IMR-90 (cell line): Measurements from ENCODE around the gene ARHGEF17. TPM values are rescaled to one million over a fixed set of nuclear protein-coding genes. Genes with fewer than 3 reads are reported as not detected.

ENCODE experiments used
- ATAC-seq: fragments of 200-7000 bp; cut with Tn5 transposase; 2 replicates; pipeline ENCODE4 v1.9.1; 2020; ENCODE audit warnings: low read depth, mild to moderate bottlenecking, moderate library complexity
- BruUV-seq: library from RNA; stranded (reverse); fragments of 400-500 nt; replicated peaks from 2 replicates; lab custom pipeline; 2021; lab: Mats Ljungman, UMichigan
- CTCF ChIA-PET: fragments of 300-600 bp; formaldehyde crosslinking; extraction: SDS; loops from one replicate; lab custom pipeline; 2021; ENCODE audit warnings: antibody characterized with exemption; lab: Yijun Ruan, JAX
- POLR2A ChIA-PET: fragments of 300-600 bp; sonication (Branson Sonifier 250); formaldehyde crosslinking; loops from one replicate; lab custom pipeline; 2022; ENCODE audit warnings: antibody characterized with exemption; ENCODE audit not compliant: unreplicated experiment; lab: Charles Lee
- DNase-seq: peaks from one replicate; pipeline ENCODE4 v3.0.0; 2013
- H2AFZ ChIP-seq: replicated peaks from 2 replicates; pipeline ENCODE3; 2013; ENCODE audit warnings: low read length, mild to moderate bottlenecking; ENCODE audit not compliant: poor library complexity
- H2AK5ac ChIP-seq: 2 replicates; pipeline ENCODE4 v1.6.1; 2013; ENCODE audit warnings: low read depth, low read length, inconsistent platforms
- H2AK9ac ChIP-seq: replicated peaks from 2 replicates; pipeline ENCODE3; 2013; ENCODE audit warnings: mild to moderate bottlenecking, low read depth, low read length, moderate library complexity; ENCODE audit not compliant: poor library complexity
- H2BK120ac ChIP-seq: 2 replicates; pipeline ENCODE4 v1.6.1; 2013; ENCODE audit warnings: low read depth, low read length, inconsistent platforms
- H2BK15ac ChIP-seq: 3 replicates; pipeline ENCODE4 v1.6.1; 2013; ENCODE audit warnings: low read depth, low read length, inconsistent platforms
- H2BK20ac ChIP-seq: 2 replicates; pipeline ENCODE4 v1.6.1; 2013; ENCODE audit warnings: low read depth, mild to moderate bottlenecking, inconsistent platforms, low read length, moderate library complexity
- H2BK5ac ChIP-seq: 2 replicates; pipeline ENCODE4 v1.6.1; 2013; ENCODE audit warnings: mild to moderate bottlenecking, low read depth, low read length, inconsistent platforms; ENCODE audit not compliant: poor library complexity, severe bottlenecking
- H3K14ac ChIP-seq: replicated peaks from 2 replicates; pipeline ENCODE4 v1.6.1; 2013; ENCODE audit warnings: low read depth, low read length, inconsistent platforms
- H3K18ac ChIP-seq: 2 replicates; pipeline ENCODE4 v1.6.1; 2013; ENCODE audit warnings: low read depth, low read length, control low read depth
- H3K23ac ChIP-seq: 2 replicates; pipeline ENCODE4 v1.6.1; 2013; ENCODE audit warnings: low read depth, low read length, inconsistent platforms
- H3K27ac ChIP-seq: 2 replicates; pipeline ENCODE4 v1.5.1; 2013; ENCODE audit warnings: mild to moderate bottlenecking, control low read depth, low read length; ENCODE audit not compliant: insufficient read depth
- H3K27me3 ChIP-seq: 2 replicates; pipeline ENCODE4 v1.6.1; 2013; ENCODE audit warnings: low read length; ENCODE audit not compliant: control insufficient read depth, insufficient read depth
- H3K36me3 ChIP-seq: 2 replicates; pipeline ENCODE4 v1.6.1; 2013; ENCODE audit warnings: low read length, mixed read lengths; ENCODE audit not compliant: control insufficient read depth, insufficient read depth
- H3K4ac ChIP-seq: 2 replicates; pipeline ENCODE4 v1.6.1; 2013; ENCODE audit warnings: low read depth, low read length, inconsistent platforms
- H3K4me1 ChIP-seq: 2 replicates; pipeline ENCODE4 v1.6.1; 2013; ENCODE audit warnings: low read length, mixed read lengths; ENCODE audit not compliant: control insufficient read depth, insufficient read depth
- H3K4me2 ChIP-seq: 2 replicates; pipeline ENCODE4 v1.6.1; 2013; ENCODE audit warnings: low read depth, mild to moderate bottlenecking, control low read depth, low read length, moderate library complexity
- H3K4me3 ChIP-seq: 2 replicates; pipeline ENCODE4 v1.5.1; 2013; ENCODE audit warnings: low read depth, mild to moderate bottlenecking, control low read depth, low read length, moderate library complexity; ENCODE audit not compliant: insufficient read depth
- H3K56ac ChIP-seq: 2 replicates; pipeline ENCODE4 v1.6.1; 2013; ENCODE audit warnings: low read length, inconsistent platforms; ENCODE audit not compliant: insufficient read depth; ENCODE audit errors: extremely low read depth
- H3K79me1 ChIP-seq, 2 experiments: 2 replicates each; pipeline ENCODE4 v1.6.1; 2013; ENCODE audit warnings: low read length in 2 of 2, inconsistent platforms in 1 of 2, low read depth in 1 of 2
- H3K9ac ChIP-seq: 2 replicates; pipeline ENCODE4 v1.6.1; 2013; ENCODE audit warnings: low read depth, low read length, control low read depth
- H3K9me1 ChIP-seq: 2 replicates; pipeline ENCODE4 v1.6.1; 2013; ENCODE audit warnings: low read length, inconsistent platforms; ENCODE audit not compliant: insufficient read depth
- H3K9me3 ChIP-seq: 2 replicates; pipeline ENCODE4 v1.6.1; 2013; ENCODE audit warnings: low read length; ENCODE audit not compliant: control insufficient read depth, insufficient read depth
- H4K20me1 ChIP-seq: 2 replicates; pipeline ENCODE4 v1.6.1; 2013; ENCODE audit warnings: low read length, inconsistent platforms; ENCODE audit not compliant: insufficient read depth
- H4K5ac ChIP-seq: 2 replicates; pipeline ENCODE4 v1.6.1; 2013; ENCODE audit warnings: mild to moderate bottlenecking, low read depth, low read length, control low read depth
- H4K8ac ChIP-seq, 2 experiments: 2 replicates each; pipeline ENCODE4 v1.6.1; 2013; ENCODE audit warnings: low read depth in 2 of 2, low read length in 2 of 2, control low read depth in 1 of 2, inconsistent platforms in 1 of 2
- H4K91ac ChIP-seq: 2 replicates; pipeline ENCODE4 v1.6.1; 2013; ENCODE audit warnings: low read depth, low read length, inconsistent platforms; ENCODE audit not compliant: insufficient read depth
- BHLHE40 ChIP-seq: fragments of 150-350 bp; IDR thresholded peaks from 2 replicates; pipeline ENCODE4 v1.6.1; 2016; ENCODE audit warnings: mild to moderate bottlenecking, low read depth, low read length
- CEBPB ChIP-seq: IDR thresholded peaks from 2 replicates; pipeline ENCODE4 v1.6.1; 2012; ENCODE audit warnings: low read depth, low read length, improper control_type of control experiment
- CHD1 ChIP-seq: IDR thresholded peaks from 2 replicates; pipeline ENCODE4 v1.6.1; 2012; ENCODE audit warnings: low read depth, low read length, improper control_type of control experiment
- FOS ChIP-seq: fragments of 150-350 bp; IDR thresholded peaks from 2 replicates; pipeline ENCODE4 v1.6.1; 2016; ENCODE audit warnings: low read depth, low read length
- MAZ ChIP-seq: IDR thresholded peaks from 2 replicates; pipeline ENCODE4 v1.6.1; 2012; ENCODE audit warnings: low read depth, mild to moderate bottlenecking, low read length, improper control_type of control experiment, moderate library complexity, borderline replicate concordance
- MXI1 ChIP-seq: IDR thresholded peaks from 2 replicates; pipeline ENCODE4 v1.6.1; 2012; ENCODE audit warnings: low read depth, mild to moderate bottlenecking, low read length, moderate library complexity, borderline replicate concordance
- NFE2L2 ChIP-seq: fragments of 150-350 bp; IDR thresholded peaks from 2 replicates; pipeline ENCODE4 v1.6.1; 2016; ENCODE audit warnings: low read depth, mild to moderate bottlenecking, low read length
- POLR2A ChIP-seq: IDR thresholded peaks from 2 replicates; pipeline ENCODE4 v1.6.1; 2012; ENCODE audit warnings: mild to moderate bottlenecking, low read depth, low read length
- RAD21 ChIP-seq: IDR thresholded peaks from 2 replicates; pipeline ENCODE4 v1.6.1; 2012; ENCODE audit warnings: low read length, improper control_type of control experiment
- RCOR1 ChIP-seq: IDR thresholded peaks from 2 replicates; pipeline ENCODE4 v1.6.1; 2012; ENCODE audit warnings: mild to moderate bottlenecking, low read length, improper control_type of control experiment; ENCODE audit not compliant: insufficient replicate concordance
- RFX5 ChIP-seq: IDR thresholded peaks from 2 replicates; pipeline ENCODE4 v1.8.0; 2012; ENCODE audit warnings: low read depth, mild to moderate bottlenecking, low read length, moderate library complexity
- SMC3 ChIP-seq: fragments of 150-350 bp; IDR thresholded peaks from 2 replicates; pipeline ENCODE4 v1.6.1; 2016; ENCODE audit warnings: low read depth, mild to moderate bottlenecking, antibody characterized with exemption, low read length, moderate library complexity
- WGBS, 2 experiments: methylation state at CpG; one replicate each; pipeline versions ENCODE4 v1.1.5 to v1.1.7; 2013; ENCODE audit warnings: missing lambda C conversion rate in 2 of 2; ENCODE audit not compliant: insufficient read length in 1 of 2; ENCODE audit errors: extremely low coverage in 2 of 2; 5-methylcytosine and 5-hydroxymethylcytosine counted together
- dilution Hi-C: fragments of 300-500 bp; cut with HindIII; formaldehyde crosslinking; loops from one replicate; pipeline ENCODE4 v1.14.3; 2018; ENCODE audit warnings: low sequenced_read_pairs; ENCODE audit not compliant: unreplicated experiment
- in situ Hi-C: fragments of 300-500 bp; cut with MboI; formaldehyde crosslinking; loops from 3 replicates; pipeline ENCODE4 v1.14.3; 2019; ENCODE audit warnings: low sequenced_read_pairs, inconsistent platforms, mixed read lengths
- intact Hi-C: fragments of 100-400 bp; cut with micrococcal nuclease; formaldehyde crosslinking; loops from 2 replicates; pipeline ENCODE4 v1.10.0; 2022
- polyA plus RNA-seq, 3 experiments: library from polyadenylated mRNA; depleted of rRNA; stranded (reverse); fragments of >200 nt; gene quantifications; 2 replicates each; pipeline ENCODE4 v1.2.3, GENCODE V29; 2012; ENCODE audit warnings: low replicate concordance in 1 of 3
- total RNA-seq: library from RNA; depleted of rRNA; stranded (reverse); fragments of >200 nt; gene quantifications from 2 replicates; pipeline ENCODE4 v1.2.3, GENCODE V29; 2012
- TF ChIP-seq, protein P1 (sequence below): fragments of 150-350 bp; IDR thresholded peaks from 2 replicates; pipeline ENCODE4 v1.6.1; 2017; ENCODE audit warnings: mild to moderate bottlenecking, antibody characterized with exemption, low read length, low read depth
- TF ChIP-seq, protein P2 (sequence below): fragments of 150-350 bp; IDR thresholded peaks from 2 replicates; pipeline ENCODE4 v1.6.1; 2016; ENCODE audit warnings: low read depth, mild to moderate bottlenecking, low read length, moderate library complexity, borderline replicate concordance
- TF ChIP-seq, protein P3 (sequence below): conservative IDR thresholded peaks from 2 replicates; pipeline ENCODE4 v1.5.1; 2012; ENCODE audit warnings: mild to moderate bottlenecking, low read depth, low read length, improper control_type of control experiment

Gene ARHGEF17
- total and polyA plus RNA-seq, 2 of the 4 experiments (the other 2 are of a cell fraction): 21.7 to 97.7 TPM

- ATAC-seq: peak; percentile 27
- Histone ChIP-seq H3K4me1 (peaks cover 65% of the 10 kb centered on the region), H4K8ac (peak overlapping the region; percentile 27 to 91; a peak in 3 of 4 replicates), H3K9ac (peak overlapping the region; percentile 42), H3K4me2 (peak overlapping the region; percentile 59; the same call in 1 of the 2 replicates), H4K91ac (peak overlapping the region; percentile 96), H3K9me1 (peaks cover 38% of the 10 kb centered on the region), H3K79me1 (peaks cover 22 to 91% of the 10 kb centered on the region in 2 experiments; a peak in 3 of 4 replicates), H3K4ac (peak overlapping the region; percentile 95), H2BK120ac (peak overlapping the region; percentile 91), H3K56ac (no peak overlapping the region), H3K27me3 (no peaks in the 10 kb centered on the region), H2BK20ac (peak overlapping the region; percentile 66; the same call in 1 of the 2 replicates), H2BK15ac (peak overlapping the region; percentile 92; the same call in 1 of the 3 replicates), H3K36me3 (peaks cover 10% of the 10 kb centered on the region), H3K18ac (no peak overlapping the region), H4K20me1 (peaks cover 82% of the 10 kb centered on the region), H2BK5ac (peak overlapping the region; percentile 91), H2AK9ac (no peak overlapping the region), H3K4me3 (no peak overlapping the region), H2AK5ac (peak overlapping the region; percentile 88), H3K27ac (peak overlapping the region; percentile 88), H3K9me3 (no peaks in the 10 kb centered on the region), H4K5ac (peak overlapping the region; percentile 50), H3K23ac (peak overlapping the region; percentile 90; the same call in 1 of the 2 replicates), H2AFZ (peak overlapping the region; percentile 34), H3K14ac (peak overlapping the region; percentile 97)
- intact Hi-C loops (no loop called here), in situ Hi-C loops (no loop called here), dilution Hi-C loops (no loop called here)
- ChIA-PET CTCF (interaction anchor here (1.0 to 1.4 kb wide), 4 partner anchors 10 to 23 kb away, joined by 3 to 5 read pairs (median 4); no protein-coding TSS in a partner anchor), POLR2A (interaction anchor here (1.9 kb wide), 1 partner anchor 19 kb away, joined by 4 read pairs; no protein-coding TSS in a partner anchor)
- no TSS peak for BruUV-seq
- DNase-seq: peak; percentile 61
- WGBS, 2 experiments: 100% methylated on average over 1 of the region's 3 CpGs; no CpG with 5 or more reads in 1 of the 2 experiments
- TF ChIP-seq RCOR1 (peak; percentile 43), POLR2A (no peak), SMC3 (peak; percentile 31; the same call in 1 of the 2 replicates), RAD21 (peak; percentile 50), NFE2L2 (no peak), FOS (no peak), BHLHE40 (no peak), MXI1 (no peak), RFX5 (no peak), CHD1 (no peak), MAZ (no peak), CEBPB (no peak)
- TF ChIP-seq, protein P1, sequence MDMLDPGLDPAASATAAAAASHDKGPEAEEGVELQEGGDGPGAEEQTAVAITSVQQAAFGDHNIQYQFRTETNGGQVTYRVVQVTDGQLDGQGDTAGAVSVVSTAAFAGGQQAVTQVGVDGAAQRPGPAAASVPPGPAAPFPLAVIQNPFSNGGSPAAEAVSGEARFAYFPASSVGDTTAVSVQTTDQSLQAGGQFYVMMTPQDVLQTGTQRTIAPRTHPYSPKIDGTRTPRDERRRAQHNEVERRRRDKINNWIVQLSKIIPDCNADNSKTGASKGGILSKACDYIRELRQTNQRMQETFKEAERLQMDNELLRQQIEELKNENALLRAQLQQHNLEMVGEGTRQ: no peak
- TF ChIP-seq, protein P2, sequence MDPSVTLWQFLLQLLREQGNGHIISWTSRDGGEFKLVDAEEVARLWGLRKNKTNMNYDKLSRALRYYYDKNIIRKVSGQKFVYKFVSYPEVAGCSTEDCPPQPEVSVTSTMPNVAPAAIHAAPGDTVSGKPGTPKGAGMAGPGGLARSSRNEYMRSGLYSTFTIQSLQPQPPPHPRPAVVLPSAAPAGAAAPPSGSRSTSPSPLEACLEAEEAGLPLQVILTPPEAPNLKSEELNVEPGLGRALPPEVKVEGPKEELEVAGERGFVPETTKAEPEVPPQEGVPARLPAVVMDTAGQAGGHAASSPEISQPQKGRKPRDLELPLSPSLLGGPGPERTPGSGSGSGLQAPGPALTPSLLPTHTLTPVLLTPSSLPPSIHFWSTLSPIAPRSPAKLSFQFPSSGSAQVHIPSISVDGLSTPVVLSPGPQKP: no peak
- TF ChIP-seq, protein P3, sequence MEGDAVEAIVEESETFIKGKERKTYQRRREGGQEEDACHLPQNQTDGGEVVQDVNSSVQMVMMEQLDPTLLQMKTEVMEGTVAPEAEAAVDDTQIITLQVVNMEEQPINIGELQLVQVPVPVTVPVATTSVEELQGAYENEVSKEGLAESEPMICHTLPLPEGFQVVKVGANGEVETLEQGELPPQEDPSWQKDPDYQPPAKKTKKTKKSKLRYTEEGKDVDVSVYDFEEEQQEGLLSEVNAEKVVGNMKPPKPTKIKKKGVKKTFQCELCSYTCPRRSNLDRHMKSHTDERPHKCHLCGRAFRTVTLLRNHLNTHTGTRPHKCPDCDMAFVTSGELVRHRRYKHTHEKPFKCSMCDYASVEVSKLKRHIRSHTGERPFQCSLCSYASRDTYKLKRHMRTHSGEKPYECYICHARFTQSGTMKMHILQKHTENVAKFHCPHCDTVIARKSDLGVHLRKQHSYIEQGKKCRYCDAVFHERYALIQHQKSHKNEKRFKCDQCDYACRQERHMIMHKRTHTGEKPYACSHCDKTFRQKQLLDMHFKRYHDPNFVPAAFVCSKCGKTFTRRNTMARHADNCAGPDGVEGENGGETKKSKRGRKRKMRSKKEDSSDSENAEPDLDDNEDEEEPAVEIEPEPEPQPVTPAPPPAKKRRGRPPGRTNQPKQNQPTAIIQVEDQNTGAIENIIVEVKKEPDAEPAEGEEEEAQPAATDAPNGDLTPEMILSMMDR: peak; percentile 62
These were observed 22.6 kb downstream of the ARHGEF17 start for GRCh38 chr11:73330569-73331093.
